Keratinocyte (primary cell): Measurements from ENCODE around the gene FGF18. TPM values are rescaled to one million over a fixed set of nuclear protein-coding genes. Genes with fewer than 3 reads are reported as not detected.
"Not testable (repeated sequence)": the region's sequence is repeated elsewhere in the genome, so short reads cannot be mapped to it uniquely, and the experiment has no call there.

Source experiments
- DNase-seq: peaks from one replicate; pipeline ENCODE4 v3.0.0-alpha.2; 2011; ENCODE audit warnings: low read depth, missing footprints, low spot score
- FAIRE-seq: peaks from 2 replicates; lab custom pipeline; 2011; peaks lifted over from hg19 to GRCh38; lab: Jason Lieb, UNC
- H2AFZ ChIP-seq: 2 replicates; pipeline ENCODE4 v1.6.0; 2012; ENCODE audit warnings: low read length, control low read depth, inconsistent platforms; ENCODE audit not compliant: control insufficient read depth
- H3K27ac ChIP-seq: 2 replicates; pipeline ENCODE4 v1.5.1; 2011; ENCODE audit warnings: low read length; ENCODE audit not compliant: control insufficient read depth, insufficient read depth
- H3K27me3 ChIP-seq: 3 replicates; pipeline ENCODE4 v1.6.0; 2011; ENCODE audit warnings: low read length; ENCODE audit not compliant: control insufficient read depth, insufficient read depth; ENCODE audit errors: extremely low read depth
- H3K36me3 ChIP-seq, 2 experiments: 2 replicates in 1 of 2; 3 replicates in 1 of 2; pipeline ENCODE4 v1.5.1; 2011; ENCODE audit warnings: low read length in 2 of 2, mild to moderate bottlenecking in 1 of 2; ENCODE audit not compliant: control insufficient read depth in 2 of 2, insufficient read depth in 2 of 2; ENCODE audit errors: extremely low read depth in 1 of 2
- H3K4me1 ChIP-seq: 3 replicates; pipeline ENCODE4 v1.5.1; 2011; ENCODE audit warnings: low read length; ENCODE audit not compliant: control insufficient read depth, insufficient read depth; ENCODE audit errors: extremely low read depth
- H3K4me2 ChIP-seq: 3 replicates; pipeline ENCODE4 v1.6.0; 2011; ENCODE audit warnings: low read depth, low read length; ENCODE audit not compliant: control insufficient read depth, insufficient read depth; ENCODE audit errors: extremely low read depth
- H3K4me3 ChIP-seq, 3 experiments: fragments of 200-600 bp in 1 of 3; sonication (generic) in 1 of 3; 2 replicates in 2 of 3; 3 replicates in 1 of 3; pipeline ENCODE4 v1.5.1; 2011 to 2016; ENCODE audit warnings: low read length in 3 of 3, mild to moderate bottlenecking in 3 of 3, control low read depth in 2 of 3, inconsistent platforms in 1 of 3, low read depth in 1 of 3, mixed read lengths in 1 of 3, mixed run types in 1 of 3, moderate library complexity in 1 of 3; ENCODE audit not compliant: control insufficient read depth in 2 of 3, insufficient read depth in 2 of 3; ENCODE audit errors: extremely low read depth in 1 of 3
- H3K79me2 ChIP-seq: 2 replicates; pipeline ENCODE4 v1.6.0; 2012; ENCODE audit warnings: low read length; ENCODE audit not compliant: control insufficient read depth, insufficient read depth
- H3K9ac ChIP-seq: 3 replicates; pipeline ENCODE4 v1.6.0; 2011; ENCODE audit warnings: low read length; ENCODE audit not compliant: control insufficient read depth, insufficient read depth; ENCODE audit errors: extremely low read depth
- H3K9me1 ChIP-seq: 3 replicates; pipeline ENCODE4 v1.6.0; 2011; ENCODE audit warnings: low read length; ENCODE audit not compliant: control insufficient read depth, insufficient read depth; ENCODE audit errors: extremely low read depth
- H3K9me3 ChIP-seq: 2 replicates; pipeline ENCODE4 v1.5.1; 2012; ENCODE audit warnings: low read depth, low read length; ENCODE audit not compliant: control insufficient read depth
- H4K20me1 ChIP-seq: 3 replicates; pipeline ENCODE4 v1.6.0; 2011; ENCODE audit warnings: low read length; ENCODE audit not compliant: control insufficient read depth, insufficient read depth; ENCODE audit errors: extremely low read depth
- EZH2 ChIP-seq: IDR thresholded peaks from one replicate; pipeline ENCODE4 v1.6.1; 2012; ENCODE audit warnings: inconsistent platforms, mild to moderate bottlenecking, low read length, moderate library complexity
- dilution Hi-C: fragments of 300-500 bp; cut with MboI; formaldehyde crosslinking; loops from one replicate; pipeline ENCODE4 v1.7.0; 2020; ENCODE audit warnings: low sequenced_read_pairs; ENCODE audit not compliant: extremely low pct_ligation_motif_present
- polyA plus RNA-seq, 5 experiments: library from polyadenylated mRNA; depleted of rRNA in 3 of 5; stranded (reverse) in 3 of 5; stranded (forward) in 1 of 5; unstranded in 1 of 5; fragments of >200 nt; gene quantifications; 1 replicate in 1 of 5; 2 replicates in 3 of 5; 3 replicates in 1 of 5; pipeline versions ENCODE4 v1.2.1 to v1.2.3, GENCODE V29; 2011 to 2012; ENCODE audit warnings: missing spikeins in 2 of 5, low read depth in 1 of 5, low replicate concordance in 1 of 5
- TF ChIP-seq, protein P1 (sequence below), 3 experiments: IDR thresholded peaks in 1 of 3; conservative IDR thresholded peaks in 1 of 3; optimal IDR thresholded peaks in 1 of 3; 2 replicates in 2 of 3; 3 replicates in 1 of 3; pipeline versions ENCODE3 to v1.5.1; 2011; ENCODE audit warnings: low read length in 3 of 3, mild to moderate bottlenecking in 3 of 3, moderate library complexity in 2 of 3, control low read depth in 1 of 3, inconsistent platforms in 1 of 3; ENCODE audit not compliant: insufficient read depth in 2 of 3; ENCODE audit errors: extremely low read depth in 1 of 3

The FGF18 gene
- polyA plus RNA-seq, 1 donor (not counting 4 experiments of a cell fraction or from before 2014, with no cell fraction given): 0.05 TPM

DNA sequence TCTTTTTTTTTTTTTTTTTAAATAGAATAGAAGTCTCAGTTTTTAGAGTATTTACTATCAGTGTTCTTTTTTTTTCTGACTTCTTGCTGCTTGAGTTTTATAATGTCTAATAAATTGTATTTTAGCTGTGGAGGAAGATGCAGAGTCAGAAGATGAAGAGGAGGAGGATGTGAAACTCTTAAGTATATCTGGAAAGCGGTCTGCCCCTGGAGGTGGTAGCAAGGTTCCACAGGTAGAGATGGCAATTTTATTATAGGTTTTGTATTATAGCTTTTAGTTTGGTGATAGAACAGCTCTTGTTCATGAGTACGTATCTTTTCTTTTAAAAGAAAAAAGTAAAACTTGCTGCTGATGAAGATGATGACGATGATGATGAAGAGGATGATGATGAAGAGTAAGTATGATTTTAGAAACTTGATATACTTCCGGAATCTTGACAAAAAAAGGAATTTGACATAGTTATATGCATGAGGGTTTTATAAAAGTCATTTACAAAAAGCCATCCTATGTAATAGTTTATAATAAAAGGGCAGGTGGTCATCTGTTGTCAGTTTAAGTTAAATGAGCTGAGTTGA lies 26.8 kb upstream of the FGF18 start:
- dilution Hi-C loops: no loop called here
- no peak overlapping the region for H3K4me2 ChIP-seq
- H3K36me3 ChIP-seq: peaks cover 26 to 69% of the 10 kb centered on the region in 2 experiments

DNA sequence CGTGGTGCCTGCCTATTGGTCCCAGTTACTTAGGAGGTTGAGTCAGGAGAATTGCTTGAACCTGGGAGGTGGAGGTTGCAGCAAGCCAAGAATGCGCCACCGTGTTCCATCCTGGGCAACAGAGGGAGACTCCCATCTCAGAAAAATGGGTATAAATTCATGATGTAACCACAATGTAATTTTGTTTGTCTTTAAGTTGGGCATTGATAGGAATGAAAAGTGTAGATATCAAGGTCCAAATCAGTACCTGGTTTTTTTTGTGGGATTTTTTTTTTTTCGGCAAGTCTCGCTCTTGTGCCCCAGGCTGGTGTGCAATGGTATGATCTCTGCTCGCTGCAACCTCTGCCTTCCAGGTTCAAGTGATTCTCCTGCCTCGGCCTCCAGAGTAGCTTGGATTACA lies 24.4 kb upstream of the FGF18 start:
- Histone ChIP-seq H2AFZ (no peak overlapping the region), H3K27ac (no peak overlapping the region), H3K9me3 (no peaks in the 10 kb centered on the region), H3K4me2 (no peak overlapping the region), H3K79me2 (peaks cover 100% of the 10 kb centered on the region), H3K9ac (no peak overlapping the region), H3K4me1 (peaks cover 30% of the 10 kb centered on the region), H3K27me3 (no peaks in the 10 kb centered on the region), H3K36me3 (peaks cover 24 to 76% of the 10 kb centered on the region in 2 experiments), H4K20me1 (peaks cover 97% of the 10 kb centered on the region), H3K4me3 (no peak overlapping the region), H3K9me1 (peaks cover 2% of the 10 kb centered on the region)
- DNase-seq (no peak), FAIRE-seq (no peak)
- dilution Hi-C loops: no loop called here
- TF ChIP-seq, protein P1, sequence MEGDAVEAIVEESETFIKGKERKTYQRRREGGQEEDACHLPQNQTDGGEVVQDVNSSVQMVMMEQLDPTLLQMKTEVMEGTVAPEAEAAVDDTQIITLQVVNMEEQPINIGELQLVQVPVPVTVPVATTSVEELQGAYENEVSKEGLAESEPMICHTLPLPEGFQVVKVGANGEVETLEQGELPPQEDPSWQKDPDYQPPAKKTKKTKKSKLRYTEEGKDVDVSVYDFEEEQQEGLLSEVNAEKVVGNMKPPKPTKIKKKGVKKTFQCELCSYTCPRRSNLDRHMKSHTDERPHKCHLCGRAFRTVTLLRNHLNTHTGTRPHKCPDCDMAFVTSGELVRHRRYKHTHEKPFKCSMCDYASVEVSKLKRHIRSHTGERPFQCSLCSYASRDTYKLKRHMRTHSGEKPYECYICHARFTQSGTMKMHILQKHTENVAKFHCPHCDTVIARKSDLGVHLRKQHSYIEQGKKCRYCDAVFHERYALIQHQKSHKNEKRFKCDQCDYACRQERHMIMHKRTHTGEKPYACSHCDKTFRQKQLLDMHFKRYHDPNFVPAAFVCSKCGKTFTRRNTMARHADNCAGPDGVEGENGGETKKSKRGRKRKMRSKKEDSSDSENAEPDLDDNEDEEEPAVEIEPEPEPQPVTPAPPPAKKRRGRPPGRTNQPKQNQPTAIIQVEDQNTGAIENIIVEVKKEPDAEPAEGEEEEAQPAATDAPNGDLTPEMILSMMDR (optimal IDR thresholded peaks at IDR 0.05 in 1 of 3, IDR thresholded peaks at IDR 0.05 in 1 of 3, conservative IDR thresholded peaks at IDR 0.05 in 1 of 3; ENCODE audit: extremely low read depth in 1 of 3, insufficient read depth in 2 of 3, low read length in 3 of 3): no peak
- TF ChIP-seq EZH2: no peak

More for the DNA sequence above, 26.8 kb upstream of the FGF18 start:
- Histone ChIP-seq H3K79me2 (peaks cover 100% of the 10 kb centered on the region), H3K27ac (no peak overlapping the region), H3K9me3 (no peaks in the 10 kb centered on the region), H3K9ac (no peak overlapping the region), H2AFZ (no peak overlapping the region), H3K9me1 (peaks cover 2% of the 10 kb centered on the region), H4K20me1 (peaks cover 87% of the 10 kb centered on the region), H3K27me3 (no peaks in the 10 kb centered on the region), H3K4me3 (no peak overlapping the region), H3K4me1 (peaks cover 31% of the 10 kb centered on the region)
- no peak for DNase-seq
- FAIRE-seq: no peak
- TF ChIP-seq, protein P1 (optimal IDR thresholded peaks at IDR 0.05 in 1 of 3, IDR thresholded peaks at IDR 0.05 in 1 of 3, conservative IDR thresholded peaks at IDR 0.05 in 1 of 3; ENCODE audit: extremely low read depth in 1 of 3, insufficient read depth in 2 of 3, low read length in 3 of 3): no peak
- no peak for TF ChIP-seq EZH2

DNA sequence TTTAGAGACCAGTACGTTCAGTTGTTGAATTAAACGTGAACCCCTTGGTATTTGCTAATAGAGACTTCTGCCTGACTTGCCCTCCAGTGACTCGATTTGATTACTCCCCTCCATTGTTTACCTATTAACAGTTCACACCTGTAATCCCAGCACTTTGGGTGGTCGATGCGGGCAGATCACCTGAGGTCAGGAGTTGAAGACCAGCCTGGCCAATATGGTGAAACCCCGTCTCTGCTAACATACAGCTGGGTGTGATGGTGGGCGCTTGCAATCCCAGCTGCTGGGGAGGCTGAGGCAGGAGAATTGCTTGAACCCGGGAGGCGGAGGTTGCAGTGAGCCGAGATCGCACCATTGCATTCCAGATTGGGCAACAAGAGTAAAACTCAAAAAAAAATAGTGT lies 22.9 kb upstream of the FGF18 start:
- H2AFZ ChIP-seq, FAIRE-seq, H3K27me3 ChIP-seq, H3K4me2 ChIP-seq, H3K27ac ChIP-seq, H3K9ac ChIP-seq, dilution Hi-C loops, H3K9me1 ChIP-seq, H3K9me3 ChIP-seq, H3K4me3 ChIP-seq, DNase-seq: not testable (repeated sequence)
- Histone ChIP-seq H3K4me1 (peaks cover 16% of the 10 kb centered on the region), H3K79me2 (peaks cover 100% of the 10 kb centered on the region), H3K36me3 (peaks cover 31 to 73% of the 10 kb centered on the region in 2 experiments), H4K20me1 (peaks cover 93% of the 10 kb centered on the region)
